ENCODE measurements around the gene SLC16A12. TPM values are rescaled to one million over a fixed set of nuclear protein-coding genes. Genes with fewer than 3 reads are reported as not detected.

The SLC16A12 gene
- total RNA-seq, 1 experiment from 2014 or later, result 0.77 TPM

DNA sequence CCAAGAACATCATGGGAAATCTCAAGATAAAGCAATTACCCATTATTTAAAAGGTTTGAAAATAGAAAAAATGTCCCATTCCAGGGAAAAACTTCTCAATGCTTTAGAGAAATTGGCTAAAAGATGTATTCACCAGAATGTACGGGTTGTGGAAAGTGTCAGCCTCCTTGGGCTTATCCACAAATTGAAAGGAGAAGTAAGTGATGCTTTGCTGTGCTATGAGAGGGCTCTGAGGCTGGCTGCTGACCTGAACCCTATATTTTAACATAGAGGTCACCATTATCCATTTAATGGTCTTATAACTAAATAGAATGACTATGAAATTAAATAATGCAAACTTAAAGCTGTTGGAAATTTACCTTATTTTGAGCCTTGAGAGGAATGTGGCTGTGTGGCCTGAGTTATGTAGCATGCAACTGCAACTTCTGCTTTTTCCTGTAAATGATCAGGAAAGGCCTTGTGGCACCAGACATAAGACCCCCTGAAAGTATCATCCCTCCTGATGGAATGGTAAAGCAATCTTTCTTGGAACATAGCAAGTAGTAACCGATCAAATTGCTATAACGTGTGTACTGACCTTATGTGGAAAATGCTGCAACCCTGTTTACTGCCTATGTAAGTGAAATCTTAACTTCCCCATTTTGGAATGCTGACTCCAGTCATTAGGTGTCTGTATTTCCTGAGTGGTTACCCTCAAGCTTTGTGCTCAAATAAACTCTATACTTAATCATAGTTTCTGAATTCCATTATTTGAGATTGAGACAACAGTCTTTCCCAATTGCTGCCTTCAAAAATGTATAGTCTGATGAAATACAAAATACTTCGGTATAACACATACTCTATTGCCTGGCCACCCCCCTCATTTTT, 150.7 kb downstream of the SLC16A12 start:
- no peaks in the 10 kb centered on the region for H3K23me2 ChIP-seq (ENCODE audit: insufficient read length, low read depth, low read length, poor library complexity, severe bottlenecking)
- H4K20me1 ChIP-seq (ENCODE audit: control insufficient read depth, insufficient read depth, insufficient read length), result no peaks in the 10 kb centered on the region
- Mint-ChIP-seq H3K27me3 (ENCODE audit: low read depth) (no peaks in the 10 kb centered on the region), H3K4me3 (no peak overlapping the region), H3K36me3 (ENCODE audit: insufficient read depth in 1 of 3, low read depth in 3 of 3) (no peaks in the 10 kb centered on the region), H3K4me1 (peaks cover 5 to 9% of the 10 kb centered on the region in 2 experiments; a peak in 3 of 4 replicates), H3K9me3 (no peaks in the 10 kb centered on the region), H3K27ac (no peak overlapping the region)
- DNase-seq, result no peak
- no peaks in the 10 kb centered on the region for H3K9me3 ChIP-seq (ENCODE audit: control insufficient read depth, low read depth, low read length)
- H3K79me1 ChIP-seq (ENCODE audit: insufficient read depth, low read depth, low read length, poor library complexity, severe bottlenecking), result no peaks in the 10 kb centered on the region
- no peak overlapping the region for H3K18ac ChIP-seq (ENCODE audit: insufficient read length, low read depth, low read length)
- no peak overlapping the region for H4K91ac ChIP-seq (ENCODE audit: insufficient read length, low read depth, low read length)
- H2BK120ac ChIP-seq (ENCODE audit: low read depth, low read length, poor library complexity, severe bottlenecking), result no peak overlapping the region
- H3K23ac ChIP-seq (ENCODE audit: insufficient read length, low read depth, low read length), result no peak overlapping the region
- no peaks in the 10 kb centered on the region for H3K27me3 ChIP-seq (ENCODE audit: insufficient read depth, low read length)
- H2BK5ac ChIP-seq (ENCODE audit: insufficient read length, low read length), result no peak overlapping the region
- H3K27ac ChIP-seq (ENCODE audit: insufficient read length, low read depth, low read length), result no peak overlapping the region
- no peak overlapping the region for H3K4ac ChIP-seq (ENCODE audit: low read depth, low read length)
- no peak overlapping the region for H3K56ac ChIP-seq (ENCODE audit: insufficient read length, low read depth, low read length)
- no peaks in the 10 kb centered on the region for H3K79me2 ChIP-seq (ENCODE audit: insufficient read depth, low read length)
- H4K8ac ChIP-seq (replicated peaks; ENCODE audit: insufficient read length, low read depth, low read length), result no peak overlapping the region
- H2AK5ac ChIP-seq (ENCODE audit: insufficient read length, low read length), result no peak overlapping the region
- no peak overlapping the region for H2BK15ac ChIP-seq (ENCODE audit: low read depth, low read length)
- no peak overlapping the region for H3K14ac ChIP-seq (ENCODE audit: insufficient read depth, low read length)
- no peak overlapping the region for H3T11ph ChIP-seq (ENCODE audit: low read length)
- H3K9ac ChIP-seq (ENCODE audit: extremely low read depth, insufficient read length, low read length), result no peak overlapping the region
- no peak overlapping the region for H2BK12ac ChIP-seq (ENCODE audit: insufficient read length, low read depth, low read length)
- H2AFZ ChIP-seq (ENCODE audit: low read length), result no peak overlapping the region
- TF ChIP-seq, protein P1, sequence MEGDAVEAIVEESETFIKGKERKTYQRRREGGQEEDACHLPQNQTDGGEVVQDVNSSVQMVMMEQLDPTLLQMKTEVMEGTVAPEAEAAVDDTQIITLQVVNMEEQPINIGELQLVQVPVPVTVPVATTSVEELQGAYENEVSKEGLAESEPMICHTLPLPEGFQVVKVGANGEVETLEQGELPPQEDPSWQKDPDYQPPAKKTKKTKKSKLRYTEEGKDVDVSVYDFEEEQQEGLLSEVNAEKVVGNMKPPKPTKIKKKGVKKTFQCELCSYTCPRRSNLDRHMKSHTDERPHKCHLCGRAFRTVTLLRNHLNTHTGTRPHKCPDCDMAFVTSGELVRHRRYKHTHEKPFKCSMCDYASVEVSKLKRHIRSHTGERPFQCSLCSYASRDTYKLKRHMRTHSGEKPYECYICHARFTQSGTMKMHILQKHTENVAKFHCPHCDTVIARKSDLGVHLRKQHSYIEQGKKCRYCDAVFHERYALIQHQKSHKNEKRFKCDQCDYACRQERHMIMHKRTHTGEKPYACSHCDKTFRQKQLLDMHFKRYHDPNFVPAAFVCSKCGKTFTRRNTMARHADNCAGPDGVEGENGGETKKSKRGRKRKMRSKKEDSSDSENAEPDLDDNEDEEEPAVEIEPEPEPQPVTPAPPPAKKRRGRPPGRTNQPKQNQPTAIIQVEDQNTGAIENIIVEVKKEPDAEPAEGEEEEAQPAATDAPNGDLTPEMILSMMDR (conservative IDR thresholded peaks at IDR 0.05), result no peak
- WGBS (ENCODE audit: extremely low coverage, insufficient read length, low lambda C conversion rate), result no CpG with 5 or more reads among the region's 4 CpGs
- H3K4me2 ChIP-seq (ENCODE audit: insufficient read depth, insufficient read length, low read length), result no peak overlapping the region
- H2BK20ac ChIP-seq (ENCODE audit: low read depth, low read length, poor library complexity, severe bottlenecking), result no peak overlapping the region
- H4K5ac ChIP-seq (ENCODE audit: insufficient read length, low read depth, low read length), result no peak overlapping the region
- H3K4me1 ChIP-seq (ENCODE audit: insufficient read depth, low read length), result no peaks in the 10 kb centered on the region

Measured in H9 (cell line).